Limb (tissue), 2 donors: Measurements from ENCODE around the gene CORIN.
A peak's percentile ranks its signal among the peaks of the same experiment; 100 is the strongest.
"Not testable (repeated sequence)": the region's sequence is repeated elsewhere in the genome, so short reads cannot be mapped to it uniquely, and the experiment has no call there.

Source experiments
- DNase-seq, 2 donors: peaks; one replicate each; pipeline ENCODE4 v3.0.0-alpha.2; 2016; ENCODE audit errors: extremely low spot score in 2 of 2

Gene CORIN

GRCh38 chr4:47721892-47722575, 115.8 kb downstream of the CORIN start:
- no peak for DNase-seq

- no peak for DNase-seq
Measured at GRCh38 chr4:47721485-47721884, 116.4 kb downstream of the CORIN start.

GRCh38 chr4:47720787-47721186, 117.1 kb downstream of the CORIN start:
- DNase-seq, result no peak

- no peak for DNase-seq
Measured at GRCh38 chr4:47719576-47719975, 118.3 kb downstream of the CORIN start.

- no peak for DNase-seq
Measured at GRCh38 chr4:47718696-47719095, 119.2 kb downstream of the CORIN start.

- DNase-seq, result no peak
Measured at GRCh38 chr4:47717188-47717587, 120.7 kb downstream of the CORIN start.

GRCh38 chr4:47715716-47716416, 122.0 kb downstream of the CORIN start:
- no peak for DNase-seq

GRCh38 chr4:47714269-47714668, 123.6 kb downstream of the CORIN start:
- no peak for DNase-seq

GRCh38 chr4:47713129-47713834, 124.6 kb downstream of the CORIN start:
- DNase-seq, result no peak

- no peak for DNase-seq
Measured at GRCh38 chr4:47711646-47712045, 126.2 kb downstream of the CORIN start.

GRCh38 chr4:47711183-47711582, 126.7 kb downstream of the CORIN start:
- DNase-seq, result no peak

GRCh38 chr4:47706352-47706751, 131.5 kb downstream of the CORIN start:
- DNase-seq, result not testable (repeated sequence)

- DNase-seq, result peak in 1 of 2 donors; percentile 34
Measured at GRCh38 chr4:47705326-47705981, 132.4 kb downstream of the CORIN start.

- DNase-seq, result peak; percentile 42 to 45
Measured at GRCh38 chr4:47704693-47705325, 133.1 kb downstream of the CORIN start.

- no peak for DNase-seq
Measured at GRCh38 chr4:47703956-47704355, 133.9 kb downstream of the CORIN start.

GRCh38 chr4:47703008-47703407, 134.9 kb downstream of the CORIN start:
- no peak for DNase-seq

GRCh38 chr4:47701286-47701685, 136.6 kb downstream of the CORIN start:
- no peak for DNase-seq

GRCh38 chr4:47698837-47699236, 139.0 kb downstream of the CORIN start:
- DNase-seq, result no peak

GRCh38 chr4:47696823-47697222, 141.0 kb downstream of the CORIN start:
- no peak for DNase-seq

- no peak for DNase-seq
Measured at GRCh38 chr4:47695260-47695659, 142.6 kb downstream of the CORIN start.

- DNase-seq, result no peak
Measured at GRCh38 chr4:47694322-47694721, 143.5 kb downstream of the CORIN start.
